GM23338 (cell line): ENCODE results near the gene GUCY2C. TPM values are rescaled to one million over a fixed set of nuclear protein-coding genes. Genes with fewer than 3 reads are reported as not detected.

Source experiments
- ATAC-seq: fragments of 200-7000 bp; cut with Tn5 transposase; 3 replicates; pipeline ENCODE4 v1.9.1; 2020
- DNase-seq: peaks from one replicate; pipeline ENCODE4 v3.0.0-alpha.2; 2015; ENCODE audit warnings: low spot score
- H2AFZ ChIP-seq: fragments of 200-600 bp; sonication (generic); 2 replicates; pipeline ENCODE4 v1.8.0; 2016; ENCODE audit warnings: antibody characterized with exemption, mild to moderate bottlenecking, moderate library complexity
- H3F3A ChIP-seq: fragments of 200-600 bp; sonication (generic); replicated peaks from 2 replicates; pipeline ENCODE4 v1.8.0; 2017; ENCODE audit warnings: antibody characterized with exemption, mixed run types, low read depth
- H3K27ac ChIP-seq: fragments of 200-600 bp; sonication (generic); 2 replicates; pipeline ENCODE4 v1.6.1; 2016; ENCODE audit warnings: low read depth
- H3K27me3 ChIP-seq: fragments of 200-600 bp; sonication (generic); 2 replicates; pipeline ENCODE4 v1.8.0; 2016; ENCODE audit warnings: mild to moderate bottlenecking, mixed run types, moderate library complexity; ENCODE audit not compliant: insufficient read depth
- H3K36me3 ChIP-seq: fragments of 200-600 bp; sonication (generic); 2 replicates; pipeline ENCODE4 v1.8.0; 2016; ENCODE audit warnings: mild to moderate bottlenecking; ENCODE audit not compliant: insufficient read depth
- H3K4me1 ChIP-seq: fragments of 200-600 bp; sonication (generic); 2 replicates; pipeline ENCODE4 v1.8.0; 2016; ENCODE audit warnings: mild to moderate bottlenecking, moderate library complexity; ENCODE audit not compliant: insufficient read depth
- H3K4me2 ChIP-seq: fragments of 200-600 bp; sonication (generic); 2 replicates; pipeline ENCODE4 v1.7.1; 2017; ENCODE audit warnings: mixed run types
- H3K4me3 ChIP-seq: fragments of 200-600 bp; sonication (generic); 2 replicates; pipeline ENCODE4 v1.6.1; 2016; ENCODE audit warnings: mixed run types
- H3K79me2 ChIP-seq: fragments of 200-600 bp; sonication (generic); replicated peaks from 2 replicates; pipeline ENCODE4 v1.8.0; 2017; ENCODE audit warnings: mild to moderate bottlenecking; ENCODE audit not compliant: insufficient read depth
- H3K9me2 ChIP-seq: fragments of 200-600 bp; sonication (generic); 2 replicates; pipeline ENCODE4 v1.8.0; 2017; ENCODE audit not compliant: insufficient read depth
- H4K20me1 ChIP-seq: fragments of 200-600 bp; sonication (generic); replicated peaks from 2 replicates; pipeline ENCODE4 v1.8.0; 2017; ENCODE audit warnings: mild to moderate bottlenecking; ENCODE audit not compliant: insufficient read depth
- H3K27ac Mint-ChIP-seq: 2 replicates; pipeline ENCODE4 v1.8.0; 2020; ENCODE audit warnings: inconsistent platforms, mild to moderate bottlenecking, moderate library complexity, mixed read lengths
- H3K27me3 Mint-ChIP-seq: 3 replicates; pipeline ENCODE4 v1.8.0; 2022; ENCODE audit warnings: low read depth, mild to moderate bottlenecking, moderate library complexity, mixed read lengths, inconsistent platforms; ENCODE audit not compliant: insufficient read depth, poor library complexity
- H3K36me3 Mint-ChIP-seq: 3 replicates; pipeline ENCODE4 v1.8.0; 2021; ENCODE audit warnings: low read depth, mild to moderate bottlenecking, inconsistent platforms, moderate library complexity, mixed read lengths
- H3K4me1 Mint-ChIP-seq: 3 replicates; pipeline ENCODE4 v1.8.0; 2020; ENCODE audit warnings: mild to moderate bottlenecking, inconsistent platforms, mixed read lengths
- H3K4me3 Mint-ChIP-seq: 3 replicates; pipeline ENCODE4 v1.8.0; 2021; ENCODE audit warnings: moderate library complexity, mild to moderate bottlenecking, inconsistent platforms, mixed read lengths
- H3K9me3 Mint-ChIP-seq: 3 replicates; pipeline ENCODE4 v1.8.0; 2020; ENCODE audit warnings: moderate library complexity, mild to moderate bottlenecking, inconsistent platforms, mixed read lengths
- CREB1 ChIP-seq: fragments of 250-450 bp; sonication (Bioruptor Pico); IDR thresholded peaks from 2 replicates; pipeline ENCODE4 v1.5.0; 2020; ENCODE audit warnings: low read depth, mild to moderate bottlenecking, moderate library complexity
- CTCF ChIP-seq, 2 experiments: fragments of 200-600 bp in 1 of 2; sonication (generic) in 1 of 2; conservative IDR thresholded peaks; 2 replicates each; pipeline versions ENCODE4 v1.5.1 to v1.6.1; 2016 to 2017; ENCODE audit warnings: antibody characterized with exemption in 2 of 2, low read depth in 2 of 2, mild to moderate bottlenecking in 2 of 2, moderate library complexity in 1 of 2
- EZH2 ChIP-seq: fragments of 200-600 bp; sonication (generic); IDR thresholded peaks from one replicate; pipeline ENCODE4 v1.8.0; 2017; ENCODE audit warnings: antibody characterized with exemption, mild to moderate bottlenecking, low read depth; ENCODE audit not compliant: unreplicated experiment
- EZH2phosphoT487 ChIP-seq: fragments of 200-600 bp; sonication (generic); IDR thresholded peaks from one replicate; pipeline ENCODE4 v1.8.1; 2018; ENCODE audit warnings: antibody characterized with exemption; ENCODE audit not compliant: unreplicated experiment
- NANOG ChIP-seq: IDR thresholded peaks from 2 replicates; pipeline ENCODE4 v1.6.1; 2016; ENCODE audit warnings: antibody characterized with exemption, borderline replicate concordance
- POLR2AphosphoS5 ChIP-seq: IDR thresholded peaks from 2 replicates; pipeline ENCODE4 v1.6.1; 2016; ENCODE audit warnings: antibody characterized with exemption, low read depth
- REST ChIP-seq: IDR thresholded peaks from one replicate; pipeline ENCODE4 v1.6.1; 2018; ENCODE audit warnings: antibody characterized with exemption; ENCODE audit not compliant: unreplicated experiment
- STAT1 ChIP-seq: IDR thresholded peaks from one replicate; pipeline ENCODE4 v1.6.1; 2016; ENCODE audit warnings: antibody characterized with exemption; ENCODE audit not compliant: unreplicated experiment
- ZNF114 ChIP-seq: fragments of 250-450 bp; sonication (Bioruptor Pico); IDR thresholded peaks from 2 replicates; pipeline ENCODE4 v1.5.0; 2020; ENCODE audit warnings: mild to moderate bottlenecking, moderate library complexity
- ZNF462 ChIP-seq: fragments of 250-450 bp; sonication (Bioruptor Pico); IDR thresholded peaks from 2 replicates; pipeline ENCODE4 v1.5.0; 2020; ENCODE audit warnings: mild to moderate bottlenecking, moderate library complexity
- polyA plus RNA-seq: library from polyadenylated mRNA; unstranded; fragments of >200 nt; fragmentation: Nextera tagmentation; extraction: Ambion mirVana; gene quantifications from 2 replicates; pipeline ENCODE4 v1.2.1, GENCODE V29; 2016
- total RNA-seq: library from RNA; depleted of rRNA; stranded (reverse); fragments of >200 nt; shearing (Covaris generic); gene quantifications from 2 replicates; pipeline ENCODE4 v1.2.3, GENCODE V29; 2014

GUCY2C gene
- total and polyA plus RNA-seq, 2 experiments from 2014 or later: 2.1 to 3.1 TPM

GRCh38 chr12:14731821-14732220 is 35.4 kb upstream of the GUCY2C start (continued):
- TF ChIP-seq NANOG (no peak), CREB1 (no peak), STAT1 (no peak)

- H2AFZ ChIP-seq: no peak overlapping the region
- ATAC-seq (no peak), DNase-seq (no peak)
- H3K9me2 ChIP-seq: no peaks in the 10 kb centered on the region
- no peaks in the 10 kb centered on the region for H3K27me3 ChIP-seq
- Mint-ChIP-seq H3K9me3 (peaks cover 2% of the 10 kb centered on the region; the same call in 2 of the 3 replicates), H3K27ac (no peak overlapping the region), H3K36me3 (peaks cover 2% of the 10 kb centered on the region; the same call in 2 of the 3 replicates), H3K4me3 (no peak overlapping the region), H3K4me1 (peaks cover 5% of the 10 kb centered on the region), H3K27me3 (no peaks in the 10 kb centered on the region)
- H3K36me3 ChIP-seq: peaks cover 3% of the 10 kb centered on the region; the same call in 1 of the 2 replicates
- no peak overlapping the region for H3K4me2 ChIP-seq
- no peaks in the 10 kb centered on the region for H3K4me1 ChIP-seq
- no peak for TF ChIP-seq POLR2AphosphoS5
- no peak for TF ChIP-seq EZH2phosphoT487
- TF ChIP-seq REST: no peak
- TF ChIP-seq CREB1: no peak
- no peak for TF ChIP-seq CTCF (conservative IDR thresholded peaks at IDR 0.05; ENCODE audit: low read depth in 2 of 2)
- no peak for TF ChIP-seq ZNF114
- TF ChIP-seq ZNF462 (CRISPR knock-in tag): no peak
- no peak for TF ChIP-seq STAT1
- TF ChIP-seq EZH2: no peak
- H3K4me3 ChIP-seq: no peak overlapping the region
- H3K79me2 ChIP-seq: no peaks in the 10 kb centered on the region
- H3F3A ChIP-seq: no peaks in the 10 kb centered on the region
- no peak overlapping the region for H3K27ac ChIP-seq
- no peaks in the 10 kb centered on the region for H4K20me1 ChIP-seq
Measured at GRCh38 chr12:14729586-14729985, 33.2 kb upstream of the GUCY2C start.
